ENCODE data around the gene P4HA2.

DNA sequence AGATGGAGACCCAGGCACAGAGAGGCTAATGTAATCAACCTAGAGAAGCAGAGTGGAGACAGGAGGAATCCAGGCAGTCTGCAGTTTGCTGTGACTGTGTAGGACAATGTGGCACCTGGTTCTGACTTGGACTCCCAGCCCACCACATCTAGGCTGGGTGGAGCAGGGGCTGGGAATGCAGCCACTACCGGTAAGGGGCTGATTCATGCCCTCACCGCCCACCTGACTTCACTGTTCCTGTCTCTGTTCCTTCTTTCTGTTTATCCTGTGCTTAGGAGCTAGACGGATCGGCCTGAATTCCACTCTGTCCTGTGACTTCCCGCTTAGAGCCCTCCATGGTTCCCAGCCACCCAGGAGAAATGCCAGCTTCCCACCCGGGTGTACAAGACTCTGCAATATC, 32.4 kb upstream of the P4HA2 start:
- TF ChIP-seq, protein P1, sequence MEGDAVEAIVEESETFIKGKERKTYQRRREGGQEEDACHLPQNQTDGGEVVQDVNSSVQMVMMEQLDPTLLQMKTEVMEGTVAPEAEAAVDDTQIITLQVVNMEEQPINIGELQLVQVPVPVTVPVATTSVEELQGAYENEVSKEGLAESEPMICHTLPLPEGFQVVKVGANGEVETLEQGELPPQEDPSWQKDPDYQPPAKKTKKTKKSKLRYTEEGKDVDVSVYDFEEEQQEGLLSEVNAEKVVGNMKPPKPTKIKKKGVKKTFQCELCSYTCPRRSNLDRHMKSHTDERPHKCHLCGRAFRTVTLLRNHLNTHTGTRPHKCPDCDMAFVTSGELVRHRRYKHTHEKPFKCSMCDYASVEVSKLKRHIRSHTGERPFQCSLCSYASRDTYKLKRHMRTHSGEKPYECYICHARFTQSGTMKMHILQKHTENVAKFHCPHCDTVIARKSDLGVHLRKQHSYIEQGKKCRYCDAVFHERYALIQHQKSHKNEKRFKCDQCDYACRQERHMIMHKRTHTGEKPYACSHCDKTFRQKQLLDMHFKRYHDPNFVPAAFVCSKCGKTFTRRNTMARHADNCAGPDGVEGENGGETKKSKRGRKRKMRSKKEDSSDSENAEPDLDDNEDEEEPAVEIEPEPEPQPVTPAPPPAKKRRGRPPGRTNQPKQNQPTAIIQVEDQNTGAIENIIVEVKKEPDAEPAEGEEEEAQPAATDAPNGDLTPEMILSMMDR (IDR thresholded peaks at IDR 0.05; ENCODE audit: low read depth, low read length) = no peak
- no peak for TF ChIP-seq POLR2A (IDR thresholded peaks at IDR 0.05; ENCODE audit: extremely low read depth, insufficient read length)
